ENCODE measurements around the gene KMT5C.

Gene KMT5C

DNA sequence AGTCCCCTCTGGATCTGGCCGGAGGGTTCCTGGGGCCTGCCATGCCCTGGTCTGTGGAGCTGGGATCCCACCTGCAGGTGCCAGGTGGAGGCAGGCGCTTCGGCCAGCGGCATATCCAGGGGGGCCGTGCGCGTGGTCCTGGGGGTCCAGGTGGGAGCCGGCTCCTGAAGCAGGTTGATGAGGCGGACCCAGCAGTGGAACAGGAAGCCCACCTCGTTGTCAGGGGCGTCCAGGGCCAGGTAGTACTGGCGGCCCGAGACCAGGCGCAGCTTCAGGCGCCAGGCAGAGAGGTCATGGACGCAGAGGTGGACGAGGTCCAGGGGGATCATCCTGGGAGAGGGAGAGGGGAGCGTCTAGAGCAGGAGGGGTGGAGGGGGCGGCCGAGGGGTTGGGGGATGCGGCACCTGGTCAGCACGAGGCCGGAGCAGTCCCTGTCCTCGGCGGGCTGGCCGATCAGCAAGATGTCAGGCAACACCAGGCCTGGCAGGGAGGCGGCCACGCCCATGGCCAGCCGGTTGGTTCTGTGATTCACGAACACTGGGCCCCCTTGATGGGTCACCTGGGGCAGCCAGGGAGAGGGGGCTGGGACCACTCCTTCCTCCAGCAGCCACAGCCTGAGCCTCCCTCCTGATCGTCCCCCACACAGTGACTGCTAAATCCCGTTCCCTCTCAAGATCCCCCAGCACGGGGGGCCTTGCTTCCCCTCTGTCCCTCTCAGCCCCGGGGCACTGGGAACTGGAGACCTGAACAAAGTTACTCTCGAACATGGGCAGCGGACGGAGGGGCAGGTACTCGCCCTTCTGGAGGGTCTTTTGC is 22.7 kb downstream of the KMT5C start:
- TF ChIP-seq ZNF274 (IDR thresholded peaks at IDR 0.05; ENCODE audit: low read depth, low read length) = no peak
- no peak overlapping the region for H3K4me3 ChIP-seq (ENCODE audit: low read length)

DNA sequence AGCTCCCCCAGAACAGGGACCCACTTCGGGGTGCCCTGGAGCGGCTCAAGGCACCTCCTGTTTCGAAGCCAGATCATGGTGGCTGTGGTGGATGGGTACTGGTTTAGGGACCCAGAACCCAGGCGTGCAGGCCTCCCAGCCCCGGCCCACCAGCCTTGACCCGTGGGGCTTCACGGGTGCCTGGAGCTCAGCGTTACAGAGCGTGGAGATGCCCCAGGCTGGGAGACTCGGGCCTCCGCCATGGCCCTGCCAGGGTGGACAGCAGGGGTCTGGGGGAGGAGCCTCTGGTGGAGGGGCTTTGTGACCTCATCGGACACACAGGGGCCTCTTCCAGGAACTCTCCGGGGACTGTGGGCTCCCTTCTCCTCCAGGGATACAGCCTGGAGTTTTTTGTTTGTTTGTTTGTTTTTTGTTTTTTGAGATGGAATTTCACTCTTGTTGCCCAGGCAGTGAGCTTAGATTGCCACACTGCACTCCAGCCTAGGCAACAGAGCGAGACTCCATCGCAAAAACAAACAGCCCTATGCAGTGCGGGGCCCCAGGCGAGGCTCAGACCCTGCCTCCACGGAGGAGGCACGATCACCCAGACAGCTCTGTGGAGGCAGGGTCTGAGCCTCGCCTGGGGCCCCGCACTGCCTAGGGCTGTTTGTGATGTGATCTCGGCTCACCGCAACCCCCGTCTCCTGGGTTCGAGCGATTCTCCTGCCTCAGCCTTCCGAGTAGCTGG is 23.5 kb downstream of the KMT5C start, which contains the start of gene GARIN5B:
TSS of gene GARIN5B (minus strand) at position 271 of the 727 bp plus-strand sequence. CDS start at position 77, 194 bp downstream.
- no peak for TF ChIP-seq ZNF274 (IDR thresholded peaks at IDR 0.05; ENCODE audit: low read depth, low read length)
- H3K4me3 ChIP-seq (ENCODE audit: low read length) = no peak within 1 kb of the TSS

DNA sequence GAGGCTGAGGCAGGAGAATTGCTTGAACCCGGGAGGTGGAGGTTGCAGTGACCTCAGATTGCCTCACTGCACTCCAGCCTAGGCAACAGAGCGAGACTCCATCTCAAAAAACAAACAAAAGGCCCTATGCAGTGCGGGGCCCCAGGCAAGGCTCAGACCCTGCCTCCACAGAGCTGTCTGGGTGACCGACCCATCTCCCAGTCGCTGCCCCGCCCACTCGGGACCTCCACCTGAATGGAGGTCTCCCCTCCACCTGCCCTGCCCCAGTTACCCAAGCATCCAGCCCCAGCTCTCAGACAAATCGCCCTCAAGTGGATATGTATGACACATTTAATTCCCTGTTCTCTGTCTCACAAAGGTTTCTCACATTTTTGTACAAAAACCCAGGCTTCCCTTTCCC is 25.6 kb downstream of the KMT5C start:
- TF ChIP-seq ZNF274 (IDR thresholded peaks at IDR 0.05; ENCODE audit: low read depth, low read length) = no peak
- H3K4me3 ChIP-seq (ENCODE audit: low read length) = no peak overlapping the region

DNA sequence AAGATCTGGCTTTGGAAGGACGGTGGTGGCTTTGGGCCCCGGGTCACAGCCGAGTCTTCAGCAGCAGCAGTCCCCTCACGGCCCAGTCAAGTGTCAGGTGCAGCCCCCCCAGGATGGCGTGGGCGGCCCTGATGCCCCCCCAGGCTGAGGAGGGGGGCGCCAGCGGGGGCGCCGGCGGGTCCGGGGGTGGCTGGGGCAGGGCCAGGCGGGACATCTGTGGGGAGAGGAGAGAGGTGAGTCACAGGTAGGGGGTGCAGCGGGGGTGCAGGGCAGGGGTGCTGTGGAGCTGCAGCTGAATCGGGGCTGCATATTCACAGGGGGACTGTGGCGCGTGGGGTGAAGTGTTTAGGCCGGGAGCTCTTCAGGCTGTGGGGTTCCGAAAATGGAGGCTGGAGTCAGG is 26.3 kb downstream of the KMT5C start:
- H3K4me3 ChIP-seq (ENCODE audit: low read length) = no peak overlapping the region
- no peak for TF ChIP-seq ZNF274 (IDR thresholded peaks at IDR 0.05; ENCODE audit: low read depth, low read length)

DNA sequence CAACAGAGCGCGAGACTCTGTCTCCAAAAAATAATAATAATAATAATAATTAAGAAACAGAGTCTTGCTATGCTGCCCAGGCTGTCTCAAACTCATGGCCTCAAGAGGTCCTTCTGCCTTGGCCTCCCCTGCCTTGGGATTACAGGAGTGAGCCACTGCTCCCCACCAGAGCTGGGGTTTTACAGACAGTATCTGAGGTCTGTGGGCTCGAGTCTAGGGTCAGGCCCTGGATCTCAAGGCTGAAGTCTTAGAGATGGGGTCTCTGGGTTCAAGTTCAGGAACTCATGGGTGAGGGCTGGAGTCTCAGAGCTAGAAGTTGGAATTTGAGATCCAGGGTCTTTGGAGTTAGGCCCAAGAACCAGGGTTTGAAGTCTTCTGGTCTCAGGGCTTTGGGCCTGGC is 27.1 kb downstream of the KMT5C start:
- TF ChIP-seq ZNF274 (IDR thresholded peaks at IDR 0.05; ENCODE audit: low read depth, low read length) = no peak

DNA sequence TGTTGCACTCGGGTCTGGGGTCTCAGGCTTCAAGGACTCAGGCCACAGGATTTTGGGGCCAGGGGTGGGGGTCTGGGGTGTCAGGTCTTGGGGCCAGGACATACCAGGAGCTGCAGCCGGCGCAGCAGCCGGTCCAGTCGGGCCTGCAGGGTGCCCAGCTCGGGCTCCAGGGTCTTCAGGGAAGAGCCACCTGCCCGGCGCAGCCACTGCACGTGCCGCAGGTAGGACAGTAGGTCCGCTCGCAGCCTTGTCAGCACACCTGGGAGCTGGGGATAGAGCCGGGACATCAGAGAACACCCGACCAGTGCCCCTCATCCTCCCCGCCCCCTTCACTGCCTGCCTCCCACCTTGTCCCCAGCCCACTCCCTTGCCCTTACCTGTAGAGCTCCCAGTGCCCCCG is 28.4 kb downstream of the KMT5C start:
- no peak overlapping the region for H3K4me3 ChIP-seq (ENCODE audit: low read length)
- no peak for TF ChIP-seq ZNF274 (IDR thresholded peaks at IDR 0.05; ENCODE audit: low read depth, low read length)

More for the DNA sequence above, 27.1 kb downstream of the KMT5C start:
- H3K4me3 ChIP-seq (ENCODE audit: low read length) = no peak overlapping the region

DNA sequence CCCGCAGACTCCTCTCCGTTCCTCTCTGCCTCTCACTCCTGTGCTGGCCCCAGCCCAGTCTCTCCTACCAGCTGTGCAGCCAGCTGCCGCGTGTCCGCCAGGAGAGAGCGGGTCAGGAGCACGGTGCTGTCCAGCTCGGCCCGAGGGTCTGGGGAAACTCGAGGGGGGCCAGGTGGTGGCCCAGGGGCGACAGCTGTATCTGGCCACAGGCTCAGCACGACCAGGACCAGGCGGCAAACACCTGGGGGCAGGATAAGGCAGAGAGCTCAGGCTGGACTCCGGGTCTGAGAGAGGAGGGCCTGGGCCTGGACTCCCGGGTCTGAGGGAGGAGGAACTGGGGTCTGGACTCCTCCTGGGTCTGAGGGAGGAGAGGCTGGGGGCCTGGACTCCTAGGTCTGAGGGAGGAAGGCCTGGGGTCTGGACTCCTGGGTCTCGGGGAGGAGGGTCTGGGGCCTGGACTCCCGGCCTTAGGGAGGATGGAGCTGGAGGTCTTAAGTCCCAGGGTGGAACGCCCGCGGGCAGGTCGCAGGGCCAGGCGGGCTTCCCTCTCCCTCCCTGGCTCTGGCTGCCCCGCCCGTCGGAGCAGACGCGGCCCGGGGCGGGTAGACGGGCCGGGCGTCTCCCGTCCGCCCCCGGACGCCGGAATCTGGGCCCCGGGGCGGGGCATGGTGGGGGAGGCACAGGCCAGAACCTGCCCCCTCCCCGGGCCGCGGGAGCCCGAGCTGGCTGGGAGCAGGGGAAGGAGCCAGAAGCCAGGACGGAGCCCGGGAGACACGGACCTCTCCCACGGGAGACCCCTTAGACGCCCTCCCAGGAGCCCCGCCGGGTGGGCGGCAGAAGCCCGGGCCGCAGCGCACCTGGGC is 29.3 kb downstream of the KMT5C start:
- TF ChIP-seq ZNF274 (IDR thresholded peaks at IDR 0.05; ENCODE audit: low read depth, low read length) = no peak
- H3K4me3 ChIP-seq (ENCODE audit: low read length) = no peak overlapping the region

DNA sequence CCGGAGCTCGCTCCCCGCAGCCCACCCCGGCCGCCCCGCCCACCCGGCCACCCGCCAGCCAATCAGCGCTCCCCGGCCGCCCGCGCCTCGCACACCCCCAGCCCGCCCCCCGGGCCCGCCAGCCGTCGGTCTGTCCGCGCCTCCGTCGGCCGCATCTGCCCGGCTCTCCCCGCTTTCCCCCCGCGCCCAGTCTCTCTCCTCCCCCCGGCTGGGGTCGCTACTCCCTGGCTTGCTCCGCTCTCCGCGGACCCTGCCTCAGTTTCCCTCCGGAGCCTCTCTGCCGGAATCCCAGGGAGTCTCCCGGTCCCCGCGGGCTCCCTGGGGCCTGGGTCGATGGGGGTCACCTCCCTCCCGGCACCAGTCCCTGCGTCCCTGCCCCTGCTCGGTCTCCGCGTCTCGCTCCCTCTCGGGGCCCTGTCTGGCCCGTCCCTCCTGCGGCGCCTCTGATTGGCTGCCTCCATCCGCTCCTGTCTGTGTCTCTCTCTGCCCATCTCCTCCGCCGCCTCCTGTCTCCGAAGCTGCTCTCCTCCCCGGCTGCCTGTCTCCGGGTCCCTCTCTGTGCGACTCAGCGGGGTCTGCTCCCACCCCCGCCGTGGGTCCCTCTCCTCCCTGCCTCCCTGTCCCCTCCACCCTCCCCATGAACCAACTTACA is 30.1 kb downstream of the KMT5C start:
- no peak for TF ChIP-seq ZNF274 (IDR thresholded peaks at IDR 0.05; ENCODE audit: low read depth, low read length)
- no peak overlapping the region for H3K4me3 ChIP-seq (ENCODE audit: low read length)

DNA sequence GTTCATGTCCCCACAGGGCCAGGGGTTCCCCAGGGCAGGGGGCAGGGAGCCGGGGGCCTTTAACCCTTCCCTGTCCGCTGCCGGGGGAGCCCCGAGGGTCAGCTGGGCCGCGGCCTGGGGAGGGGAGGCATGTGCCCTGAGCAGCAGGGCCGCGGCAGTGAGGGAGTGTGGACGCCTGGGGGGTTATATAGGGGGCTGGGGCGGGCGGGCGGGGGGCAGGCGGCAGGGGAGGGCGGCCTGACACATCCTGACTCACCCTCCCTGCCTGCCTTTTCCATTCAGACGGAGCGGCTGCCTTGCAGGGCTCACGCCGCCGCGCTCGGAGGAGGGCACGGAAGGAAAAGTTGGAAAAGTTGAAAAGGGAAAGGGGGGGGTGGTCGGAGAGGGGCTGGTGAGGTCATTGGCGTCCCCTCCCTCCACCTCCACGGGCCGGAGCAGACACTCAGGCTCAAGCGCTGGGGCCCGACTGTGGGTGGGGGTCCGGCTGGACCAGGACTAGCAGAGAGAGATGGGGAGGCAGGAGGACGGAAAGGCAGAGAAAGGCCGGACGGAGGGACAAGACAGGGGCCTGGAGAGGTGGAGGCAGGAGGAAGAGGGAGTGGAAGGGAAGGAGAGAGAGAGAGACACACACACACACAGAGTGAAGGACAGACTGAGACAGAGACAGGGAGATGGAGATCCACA is 30.8 kb downstream of the KMT5C start, which contains the start of gene IL11:
TSS of gene IL11 (minus strand) at position 159 of the 684 bp plus-strand sequence. CDS start at position 6, 153 bp downstream.
- no peak within 1 kb of the TSS for H3K4me3 ChIP-seq (ENCODE audit: low read length)
- TF ChIP-seq ZNF274 (IDR thresholded peaks at IDR 0.05; ENCODE audit: low read depth, low read length) = no peak

DNA sequence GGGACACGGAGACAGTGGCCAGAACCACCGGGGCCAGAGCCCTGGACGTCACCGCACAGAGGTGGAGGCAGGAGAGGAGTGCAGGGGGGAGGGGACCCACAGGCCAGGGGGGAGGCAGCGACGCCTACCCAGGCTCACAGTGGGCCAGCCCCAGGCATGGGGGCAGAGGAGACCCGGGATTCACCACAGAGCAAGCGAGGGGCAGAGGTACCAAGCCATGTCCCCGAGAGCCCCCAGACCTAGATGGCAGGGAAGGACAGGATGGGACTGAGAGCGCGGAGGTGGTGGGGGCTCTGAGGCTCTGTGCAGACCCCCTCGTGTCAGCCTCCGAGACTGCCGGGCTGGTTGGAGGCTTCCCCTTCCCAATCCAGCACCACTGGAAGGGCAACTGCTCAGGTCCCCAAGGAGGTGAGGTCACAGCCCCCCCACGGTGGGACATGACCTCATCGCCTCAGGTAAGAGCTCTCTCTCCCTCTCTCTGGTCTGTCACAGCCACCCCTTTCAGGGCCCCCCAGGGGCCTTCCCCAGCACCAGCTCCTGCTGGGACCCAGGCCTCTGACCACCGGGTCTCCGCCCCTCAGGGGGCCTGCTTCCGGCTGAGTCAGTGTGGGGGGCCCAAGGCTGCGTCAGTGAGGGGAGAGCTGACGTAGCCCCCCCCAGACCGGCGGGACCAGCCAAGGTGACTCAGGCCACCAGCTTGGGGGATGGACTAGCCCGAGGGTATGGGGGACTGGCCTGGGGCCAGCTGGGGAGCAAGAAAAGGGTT is 32.8 kb downstream of the KMT5C start:
- no peak for TF ChIP-seq ZNF274 (IDR thresholded peaks at IDR 0.05; ENCODE audit: low read depth, low read length)
- no peak overlapping the region for H3K4me3 ChIP-seq (ENCODE audit: low read length)

DNA sequence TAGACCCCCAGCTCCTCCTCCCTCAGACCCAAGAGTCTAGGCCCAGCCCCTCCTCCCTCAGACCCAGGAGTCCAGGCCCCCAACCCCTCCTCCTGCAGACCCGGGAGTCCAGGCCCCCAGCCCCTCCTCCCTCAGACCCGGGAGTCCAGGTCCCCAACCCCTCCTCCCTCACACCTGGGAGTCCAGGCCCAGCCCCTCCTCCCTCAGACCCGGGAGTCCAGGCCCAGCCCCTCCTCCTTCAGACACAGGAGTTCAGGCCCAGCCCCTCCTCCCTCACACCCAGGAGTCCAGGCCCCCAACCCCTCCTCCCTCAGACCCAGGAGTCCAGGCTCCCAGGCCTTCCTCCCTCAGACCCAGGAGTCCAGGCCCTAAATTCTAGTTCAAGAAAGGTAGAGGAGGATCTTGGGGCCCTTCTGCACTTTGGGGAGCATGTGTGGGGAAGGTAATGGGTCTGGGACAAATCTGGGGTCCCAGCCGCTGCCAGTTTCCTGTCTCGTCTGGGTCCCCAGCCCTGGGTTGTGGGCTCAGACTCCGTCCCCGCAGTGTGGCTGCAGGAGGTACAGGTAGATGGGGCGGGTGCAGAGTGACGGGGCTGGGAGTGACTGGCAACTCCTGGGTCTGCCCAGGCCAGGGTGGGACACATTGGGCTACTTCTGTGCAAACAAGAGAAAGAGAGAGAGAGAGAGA is 33.8 kb downstream of the KMT5C start:
- H3K4me3 ChIP-seq (ENCODE audit: low read length) = no peak overlapping the region
- no peak for TF ChIP-seq ZNF274 (IDR thresholded peaks at IDR 0.05; ENCODE audit: low read depth, low read length)
